GM10266 (cell line): ENCODE measurements around the gene EXOG.

Experiments
- DNase-seq: peaks from one replicate; pipeline ENCODE4 v3.0.0; 2012; ENCODE audit errors: extremely low spot score
- CTCF ChIP-seq: IDR thresholded peaks from 2 replicates; pipeline ENCODE4 v1.5.1; 2012; ENCODE audit warnings: mild to moderate bottlenecking, low read depth; ENCODE audit not compliant: control insufficient read depth, insufficient read depth; ENCODE audit errors: missing control alignments

EXOG gene

GRCh38 chr3:38496131-38496910 lies at the start of gene EXOG:
Gene EXOG, plus strand, starts transcription at chr3:38496340. Its CDS starts 28 bp downstream, at chr3:38496368.
- peak; percentile 95 for DNase-seq
- peak; percentile 89 for TF ChIP-seq CTCF

GRCh38 chr3:38446812-38447211 lies 49.3 kb upstream of the EXOG start:
- no peak for TF ChIP-seq CTCF
- DNase-seq = no peak

GRCh38 chr3:38450853-38451252 lies 45.3 kb upstream of the EXOG start:
- no peak for TF ChIP-seq CTCF
- DNase-seq = no peak

- TF ChIP-seq CTCF = no peak
- peak; percentile 96 for DNase-seq
Measured at GRCh38 chr3:38453075-38453912, 42.8 kb upstream of the EXOG start, which contains the start of gene ACVR2B. Gene ACVR2B, plus strand, starts transcription at chr3:38453890. Its CDS starts 433 bp downstream, at chr3:38454323.

- TF ChIP-seq CTCF = no peak
- DNase-seq = no peak
Measured at GRCh38 chr3:38453913-38454177, 42.3 kb upstream of the EXOG start.

GRCh38 chr3:38454178-38454883 lies 41.8 kb upstream of the EXOG start:
- TF ChIP-seq CTCF = no peak
- DNase-seq = peak; percentile 74
